ENCODE measurements around the gene WIPF3. TPM values are rescaled to one million over a fixed set of nuclear protein-coding genes. Genes with fewer than 3 reads are reported as not detected.
"Not testable (repeated sequence)": the region's sequence is repeated elsewhere in the genome, so short reads cannot be mapped to it uniquely, and the experiment has no call there.

WIPF3 gene
- total RNA-seq, 4 donors from 2014 or later: 3.7 to 6.8 (median 5.5) TPM

- no peak for TF ChIP-seq POLR2AphosphoS5 (IDR thresholded peaks at IDR 0.05)
- TF ChIP-seq POLR2A (IDR thresholded peaks at IDR 0.05): no peak
- TF ChIP-seq CTCF (IDR thresholded peaks at IDR 0.05): no peak
- no peak for TF ChIP-seq EP300 (IDR thresholded peaks at IDR 0.05)
- WGBS, 2 donors (ENCODE audit: low coverage in 1 of 2): 85 to 92% methylated on average over 3 of the region's 3 CpGs
- no peak for ATAC-seq
- Histone ChIP-seq H3K27me3 (peaks cover 10% of the 10 kb centered on the region), H3K27ac (no peak overlapping the region), H3K36me3 (peaks cover 0 to 13% of the 10 kb centered on the region in 2 donors), H3K4me1 (peaks cover 0 to 18% (median 0%) of the 10 kb centered on the region in 3 donors), H3K4me3 (no peak overlapping the region), H3K9me3 (no peaks in the 10 kb centered on the region)
Observed at GRCh38 chr7:29885626-29886025, 79.3 kb downstream of the WIPF3 start.

- Histone ChIP-seq H3K4me1 (peaks cover 0 to 18% (median 0%) of the 10 kb centered on the region in 3 donors), H3K27ac (no peak overlapping the region), H3K4me3 (no peak overlapping the region), H3K9me3 (no peaks in the 10 kb centered on the region), H3K36me3 (peaks cover 0 to 13% of the 10 kb centered on the region in 2 donors), H3K27me3 (peaks cover 10% of the 10 kb centered on the region)
- no peak for TF ChIP-seq CTCF (IDR thresholded peaks at IDR 0.05)
- WGBS, 2 donors (ENCODE audit: low coverage in 1 of 2): 88% methylated on average over 2 of the region's 2 CpGs
- ATAC-seq: no peak
Observed at GRCh38 chr7:29886827-29887226, 80.5 kb downstream of the WIPF3 start.

- Histone ChIP-seq H3K36me3 (peaks cover 0 to 13% of the 10 kb centered on the region in 2 donors), H3K27ac (no peak overlapping the region), H3K9me3 (no peaks in the 10 kb centered on the region), H3K4me3 (no peak overlapping the region), H3K4me1 (peaks cover 0 to 18% (median 0%) of the 10 kb centered on the region in 3 donors), H3K27me3 (peaks cover 10% of the 10 kb centered on the region)
- 83 to 95% methylated on average over 4 to 7 of the region's 7 CpGs for WGBS, 2 donors (ENCODE audit: low coverage in 1 of 2)
- TF ChIP-seq POLR2AphosphoS5 (IDR thresholded peaks at IDR 0.05) (no peak), CTCF (IDR thresholded peaks at IDR 0.05) (no peak), POLR2A (IDR thresholded peaks at IDR 0.05) (no peak), EP300 (IDR thresholded peaks at IDR 0.05) (no peak)
- no peak for ATAC-seq
Observed at GRCh38 chr7:29888006-29888405, 81.7 kb downstream of the WIPF3 start.

GRCh38 chr7:29889288-29889687, 83.0 kb downstream of the WIPF3 start:
- no peak for ATAC-seq
- H3K4me3 ChIP-seq: no peak overlapping the region
- no peak overlapping the region for H3K27ac ChIP-seq
- H3K9me3 ChIP-seq: no peaks in the 10 kb centered on the region
- 64 to 93% methylated on average over 4 to 5 of the region's 5 CpGs for WGBS, 2 donors (ENCODE audit: low coverage in 1 of 2)
- peaks cover 0 to 14% (median 0%) of the 10 kb centered on the region in 3 donors for H3K4me1 ChIP-seq
- TF ChIP-seq POLR2AphosphoS5 (IDR thresholded peaks at IDR 0.05): no peak
- no peak for TF ChIP-seq EP300 (IDR thresholded peaks at IDR 0.05)
- no peak for TF ChIP-seq CTCF (IDR thresholded peaks at IDR 0.05)
- no peak for TF ChIP-seq POLR2A (IDR thresholded peaks at IDR 0.05)
- H3K27me3 ChIP-seq: peaks cover 3% of the 10 kb centered on the region
- H3K36me3 ChIP-seq: peaks cover 0 to 13% of the 10 kb centered on the region in 2 donors

- no peak for ATAC-seq
- Histone ChIP-seq H3K9me3 (no peaks in the 10 kb centered on the region), H3K4me1 (peaks cover 0 to 11% (median 0%) of the 10 kb centered on the region in 3 donors), H3K27ac (no peak overlapping the region), H3K36me3 (peaks cover 0 to 13% of the 10 kb centered on the region in 2 donors), H3K27me3 (no peaks in the 10 kb centered on the region), H3K4me3 (no peak overlapping the region)
- TF ChIP-seq POLR2A (IDR thresholded peaks at IDR 0.05) (no peak), CTCF (IDR thresholded peaks at IDR 0.05) (no peak), EP300 (IDR thresholded peaks at IDR 0.05) (no peak), POLR2AphosphoS5 (IDR thresholded peaks at IDR 0.05) (no peak)
- 60 to 67% methylated on average over 2 of the region's 4 CpGs for WGBS, 2 donors (ENCODE audit: low coverage in 1 of 2)
Observed at GRCh38 chr7:29890251-29890650, 83.9 kb downstream of the WIPF3 start.

GRCh38 chr7:29890786-29891185, 84.5 kb downstream of the WIPF3 start:
- no CpG with 5 or more reads among the region's 14 CpGs for WGBS, 2 donors (ENCODE audit: low coverage in 1 of 2)

More at GRCh38 chr7:29890786-29891185, 84.5 kb downstream of the WIPF3 start:
- H3K27ac ChIP-seq, H3K27me3 ChIP-seq, H3K9me3 ChIP-seq, ATAC-seq, H3K4me3 ChIP-seq: not testable (repeated sequence)
- peaks cover 0 to 11% (median 0%) of the 10 kb centered on the region in 3 donors for H3K4me1 ChIP-seq
- H3K36me3 ChIP-seq: peaks cover 0 to 13% of the 10 kb centered on the region in 2 donors

Measured in gastroesophageal sphincter (tissue), 4 donors.